ENCODE results near the gene SYT14. TPM values are rescaled to one million over a fixed set of nuclear protein-coding genes. Genes with fewer than 3 reads are reported as not detected.
"Not testable (repeated sequence)": the region's sequence is repeated elsewhere in the genome, so short reads cannot be mapped to it uniquely, and the experiment has no call there.

Gene SYT14
- total RNA-seq, 1 donor from 2014 or later: not detected

DNA sequence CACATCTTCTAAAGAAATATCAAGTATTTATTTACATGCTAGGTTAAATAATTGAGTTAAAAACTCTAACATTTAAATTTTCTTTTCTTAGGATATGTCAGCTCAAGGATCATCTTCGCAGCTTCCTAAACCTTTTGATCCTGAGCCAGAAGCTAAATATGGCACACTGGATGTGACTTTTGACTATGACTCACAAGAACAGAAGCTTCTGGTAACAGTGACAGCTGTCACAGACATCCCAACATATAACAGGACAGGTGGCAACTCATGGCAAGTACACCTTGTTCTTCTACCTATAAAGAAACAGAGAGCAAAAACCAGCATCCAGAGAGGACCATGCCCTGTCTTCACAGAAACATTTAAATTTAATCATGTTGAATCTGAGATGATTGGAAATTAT lies 161.9 kb downstream of the SYT14 start:
- Mint-ChIP-seq H3K27me3 (ENCODE audit: low read depth) (peaks cover 2% of the 10 kb centered on the region), H3K27ac (no peak overlapping the region), H3K4me1 (ENCODE audit: low read depth) (no peaks in the 10 kb centered on the region), H3K4me3 (ENCODE audit: low read depth) (no peak overlapping the region), H3K36me3 (ENCODE audit: low read depth) (no peaks in the 10 kb centered on the region), H3K9me3 (no peaks in the 10 kb centered on the region)
- intact Hi-C loops (cut with micrococcal nuclease): no loop called here
- no peak for DNase-seq (ENCODE audit: low spot score)

DNA sequence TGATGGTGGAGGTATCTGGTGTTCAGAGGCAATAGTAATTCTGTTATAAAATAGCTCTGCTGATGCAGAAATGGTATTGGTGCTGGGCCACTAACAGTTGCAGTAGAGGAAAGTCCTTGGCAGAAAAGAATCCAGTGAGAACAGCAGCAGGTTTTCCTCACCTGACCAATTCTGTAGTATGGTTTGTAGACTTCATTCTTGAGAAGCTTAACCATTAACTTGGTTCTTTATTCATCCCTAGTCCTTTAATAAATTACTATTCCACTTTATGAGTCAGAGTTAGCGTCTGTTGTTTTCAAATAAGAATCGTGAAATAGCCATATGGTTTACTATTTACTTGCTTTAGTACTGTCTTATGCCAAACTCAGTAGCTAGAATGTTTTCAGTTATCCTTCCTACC lies 166.1 kb downstream of the SYT14 start:
- intact Hi-C loops (cut with micrococcal nuclease): no loop called here
- no peaks in the 10 kb centered on the region for H3K36me3 Mint-ChIP-seq (ENCODE audit: low read depth)

DNA sequence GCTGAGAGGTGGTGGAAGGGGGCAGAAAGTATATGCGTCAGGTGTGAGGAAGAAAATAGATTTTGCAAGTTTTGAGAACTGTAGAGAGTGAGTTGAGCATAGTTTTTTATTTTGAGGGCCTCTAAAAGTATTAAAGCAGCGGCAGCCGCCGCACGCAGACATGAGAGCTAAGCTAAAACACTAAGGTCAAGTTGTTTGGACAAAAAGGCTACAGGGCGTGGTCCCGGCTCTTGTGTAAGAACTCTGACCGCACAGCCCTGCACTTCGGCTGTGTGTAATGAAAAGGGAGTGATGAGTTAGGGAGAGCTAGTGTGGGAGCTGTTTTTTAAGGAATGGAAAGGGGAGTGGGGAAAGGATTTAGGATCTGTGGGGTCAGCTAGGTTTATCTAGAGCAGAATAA lies 174.9 kb downstream of the SYT14 start:
- H3K36me3 Mint-ChIP-seq (ENCODE audit: low read depth); DNase-seq (ENCODE audit: low spot score); H3K4me1 Mint-ChIP-seq (ENCODE audit: low read depth); H3K27me3 Mint-ChIP-seq (ENCODE audit: low read depth); H3K27ac Mint-ChIP-seq; H3K4me3 Mint-ChIP-seq (ENCODE audit: low read depth); intact Hi-C loops (cut with micrococcal nuclease); H3K9me3 Mint-ChIP-seq: not testable (repeated sequence)

More for the DNA sequence above, 166.1 kb downstream of the SYT14 start:
- Mint-ChIP-seq H3K4me1 (ENCODE audit: low read depth) (no peaks in the 10 kb centered on the region), H3K27me3 (ENCODE audit: low read depth) (peaks cover 2% of the 10 kb centered on the region), H3K27ac (no peak overlapping the region), H3K9me3 (no peaks in the 10 kb centered on the region), H3K4me3 (ENCODE audit: low read depth) (no peak overlapping the region)
- no peak for DNase-seq (ENCODE audit: low spot score)

DNA sequence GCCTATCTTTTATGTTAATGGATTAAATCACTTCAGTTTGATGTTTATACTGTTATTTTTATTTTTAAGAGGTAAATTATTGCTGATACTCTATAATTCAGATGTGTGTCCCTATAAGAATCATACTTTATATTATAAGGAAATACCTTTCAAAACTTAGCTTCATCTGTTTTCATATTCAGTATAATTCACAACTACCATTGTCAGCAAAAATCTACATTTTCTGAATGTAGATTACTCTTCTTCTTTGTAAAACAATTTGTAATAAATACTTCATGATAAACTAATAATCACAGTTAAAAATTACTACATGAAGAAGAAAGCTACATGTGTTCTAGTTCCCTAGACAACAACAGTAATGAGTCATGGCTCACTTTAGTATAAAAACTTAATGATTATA lies 179.2 kb downstream of the SYT14 start:
- Mint-ChIP-seq H3K9me3 (no peaks in the 10 kb centered on the region), H3K27ac (no peak overlapping the region), H3K36me3 (ENCODE audit: low read depth) (no peaks in the 10 kb centered on the region), H3K4me3 (ENCODE audit: low read depth) (no peak overlapping the region), H3K4me1 (ENCODE audit: low read depth) (no peaks in the 10 kb centered on the region), H3K27me3 (ENCODE audit: low read depth) (no peaks in the 10 kb centered on the region)
- intact Hi-C loops (cut with micrococcal nuclease): no loop called here
- no peak for DNase-seq (ENCODE audit: low spot score)

DNA sequence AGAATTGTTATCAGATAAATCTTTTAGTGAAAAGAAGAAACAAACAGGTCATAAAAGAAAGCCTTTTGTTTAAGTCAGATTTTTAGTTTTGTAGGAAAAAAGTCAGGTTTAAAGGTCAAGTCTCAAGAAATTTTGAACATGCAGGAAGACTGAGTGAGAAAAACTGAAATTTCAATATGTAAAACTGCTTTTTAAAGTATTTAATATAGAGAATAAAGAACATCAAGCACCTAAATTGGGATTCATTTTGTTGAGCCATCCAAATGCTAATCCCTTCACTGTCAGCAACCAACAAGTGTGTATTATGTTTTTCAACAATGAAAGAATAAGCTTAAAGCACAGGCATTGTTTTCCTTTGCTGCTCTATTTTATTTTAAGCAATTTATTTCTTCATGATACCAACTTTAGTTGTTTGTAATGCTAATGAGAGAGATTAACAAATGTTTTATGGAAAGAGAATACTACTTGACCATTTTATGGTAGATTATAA lies 179.7 kb downstream of the SYT14 start:
- no peak for DNase-seq (ENCODE audit: low spot score)
- Mint-ChIP-seq H3K27me3 (ENCODE audit: low read depth) (no peaks in the 10 kb centered on the region), H3K27ac (no peak overlapping the region), H3K4me1 (ENCODE audit: low read depth) (no peaks in the 10 kb centered on the region), H3K4me3 (ENCODE audit: low read depth) (no peak overlapping the region), H3K36me3 (ENCODE audit: low read depth) (no peaks in the 10 kb centered on the region), H3K9me3 (no peaks in the 10 kb centered on the region)
- intact Hi-C loops (cut with micrococcal nuclease): no loop called here

DNA sequence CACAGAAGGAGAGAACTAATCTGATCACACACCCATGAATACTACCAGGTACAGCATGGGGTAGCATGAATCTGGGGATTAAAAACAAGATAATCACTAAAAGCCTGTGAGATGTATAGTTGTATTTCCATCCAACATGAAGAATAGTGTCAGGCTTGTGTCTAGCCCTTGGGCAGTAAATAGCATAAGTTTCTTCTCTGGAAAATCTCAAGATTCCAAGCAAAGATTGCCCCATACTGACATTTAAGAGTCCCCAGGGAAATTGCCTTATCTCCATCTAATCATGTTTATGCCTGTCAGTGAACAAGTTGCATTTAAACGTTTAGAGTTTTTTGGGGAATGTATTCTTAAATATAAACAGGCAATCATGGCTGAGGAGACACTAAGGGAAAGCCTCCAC lies 185.4 kb downstream of the SYT14 start:
- intact Hi-C loops (cut with micrococcal nuclease): no loop called here
- no peaks in the 10 kb centered on the region for H3K4me1 Mint-ChIP-seq (ENCODE audit: low read depth)

DNA sequence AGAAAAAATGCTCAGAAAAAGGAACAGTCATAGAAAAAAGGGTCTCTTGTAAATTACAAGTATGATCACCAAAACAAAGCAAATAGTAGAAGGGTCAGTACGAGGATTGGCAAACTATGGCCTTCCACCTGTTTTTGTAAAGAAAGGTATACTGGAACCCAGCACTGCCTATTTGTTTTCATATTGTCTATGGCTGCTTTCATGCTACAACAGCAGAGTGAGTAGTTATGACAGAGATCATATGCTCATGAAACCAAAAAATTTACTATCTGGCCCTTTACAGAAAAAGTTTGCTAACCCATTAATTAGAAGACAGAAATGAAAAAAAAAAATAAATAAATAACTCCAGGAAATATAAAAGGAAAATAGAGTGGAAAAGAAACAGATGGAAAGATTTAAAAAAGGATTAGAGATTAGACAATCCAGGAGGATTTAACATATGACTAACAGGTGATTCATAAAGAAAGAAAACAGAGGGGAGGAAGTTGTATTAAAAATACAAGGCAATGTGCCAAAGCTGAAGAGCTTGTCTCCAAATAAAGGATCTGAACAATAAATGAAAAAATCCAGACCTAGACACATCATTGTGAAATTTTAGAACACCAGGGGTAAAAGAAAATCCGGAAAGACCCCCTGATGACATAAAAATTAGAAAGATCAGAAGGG lies 186.0 kb downstream of the SYT14 start:
- H3K27ac Mint-ChIP-seq: no peak overlapping the region
- H3K27me3 Mint-ChIP-seq (ENCODE audit: low read depth): no peaks in the 10 kb centered on the region
- no peaks in the 10 kb centered on the region for H3K4me1 Mint-ChIP-seq (ENCODE audit: low read depth)
- H3K9me3 Mint-ChIP-seq: no peaks in the 10 kb centered on the region
- no peaks in the 10 kb centered on the region for H3K36me3 Mint-ChIP-seq (ENCODE audit: low read depth)
- no peak overlapping the region for H3K4me3 Mint-ChIP-seq (ENCODE audit: low read depth)
- intact Hi-C loops (cut with micrococcal nuclease): no loop called here
- no peak for DNase-seq (ENCODE audit: low spot score)

More for the DNA sequence above, 185.4 kb downstream of the SYT14 start:
- Mint-ChIP-seq H3K9me3 (no peaks in the 10 kb centered on the region), H3K4me3 (ENCODE audit: low read depth) (no peak overlapping the region), H3K27ac (no peak overlapping the region), H3K27me3 (ENCODE audit: low read depth) (no peaks in the 10 kb centered on the region), H3K36me3 (ENCODE audit: low read depth) (no peaks in the 10 kb centered on the region)
- no peak for DNase-seq (ENCODE audit: low spot score)

DNA sequence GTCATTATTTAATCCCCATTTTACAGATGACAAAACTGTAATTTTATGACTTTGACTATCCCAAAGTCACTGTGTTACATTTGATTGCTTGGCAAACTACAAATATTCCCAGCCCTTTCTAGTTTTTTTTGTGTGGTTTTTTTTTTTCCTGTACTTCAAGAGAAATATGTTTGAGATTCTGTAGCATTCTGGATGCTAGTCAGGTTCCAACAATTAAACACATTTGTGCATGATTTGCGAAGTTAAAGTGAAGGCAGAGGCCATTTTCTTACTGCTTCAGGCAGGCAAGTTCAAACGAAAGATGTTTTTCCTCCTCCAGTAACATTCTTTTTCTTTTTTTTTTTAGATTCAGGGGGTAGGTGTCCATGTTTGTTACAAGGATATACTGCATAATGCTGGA lies 186.7 kb downstream of the SYT14 start:
- Mint-ChIP-seq H3K4me1 (ENCODE audit: low read depth) (no peaks in the 10 kb centered on the region), H3K27ac (no peak overlapping the region), H3K36me3 (ENCODE audit: low read depth) (no peaks in the 10 kb centered on the region), H3K27me3 (ENCODE audit: low read depth) (no peaks in the 10 kb centered on the region), H3K4me3 (ENCODE audit: low read depth) (no peak overlapping the region), H3K9me3 (no peaks in the 10 kb centered on the region)
- intact Hi-C loops (cut with micrococcal nuclease): no loop called here
- no peak for DNase-seq (ENCODE audit: low spot score)

DNA sequence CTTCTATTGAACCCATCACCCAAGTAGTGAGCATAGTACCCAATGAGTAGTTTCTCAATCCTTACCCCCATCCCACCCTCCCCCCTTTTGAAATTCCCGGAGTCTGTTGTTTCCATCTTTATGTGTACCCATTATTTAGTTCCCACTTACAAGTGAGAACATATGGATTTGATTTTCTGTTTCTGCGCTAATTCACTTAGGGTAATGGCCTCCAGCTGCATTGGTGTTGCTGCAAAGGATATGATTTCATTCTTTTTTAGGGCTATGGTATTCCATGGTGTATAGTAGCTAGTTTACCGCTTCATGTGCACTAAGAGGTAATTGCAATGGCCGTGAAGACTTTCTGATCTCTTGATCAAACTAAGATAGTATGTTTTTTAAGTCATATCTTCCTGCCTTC lies 187.1 kb downstream of the SYT14 start:
- DNase-seq (ENCODE audit: low spot score): no peak
- H3K9me3 Mint-ChIP-seq: no peaks in the 10 kb centered on the region
- no peaks in the 10 kb centered on the region for H3K4me1 Mint-ChIP-seq (ENCODE audit: low read depth)
- no peak overlapping the region for H3K27ac Mint-ChIP-seq
- no peak overlapping the region for H3K4me3 Mint-ChIP-seq (ENCODE audit: low read depth)
- intact Hi-C loops (cut with micrococcal nuclease): no loop called here
- H3K27me3 Mint-ChIP-seq (ENCODE audit: low read depth): no peaks in the 10 kb centered on the region
- no peaks in the 10 kb centered on the region for H3K36me3 Mint-ChIP-seq (ENCODE audit: low read depth)

DNA sequence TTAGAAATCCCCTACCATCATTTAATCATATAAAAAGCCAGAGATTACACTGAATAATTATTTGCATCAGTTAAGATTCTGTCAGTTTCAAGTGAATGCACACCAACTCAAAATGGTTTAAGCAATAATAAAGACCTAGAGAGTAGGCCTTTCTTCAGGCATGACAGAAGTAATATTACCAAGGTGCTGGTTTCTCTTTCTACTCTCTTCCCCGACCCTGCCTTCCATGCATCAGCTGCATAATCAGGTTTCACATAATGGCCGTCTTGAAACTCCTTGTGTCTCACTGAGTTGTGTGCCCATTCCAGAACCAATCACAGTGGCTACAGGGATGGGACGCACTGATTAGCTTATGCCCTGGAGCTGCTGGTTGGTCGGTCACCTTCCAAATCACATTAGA lies 191.1 kb downstream of the SYT14 start:
- H3K4me1 Mint-ChIP-seq (ENCODE audit: low read depth): no peaks in the 10 kb centered on the region
- H3K36me3 Mint-ChIP-seq (ENCODE audit: low read depth): no peaks in the 10 kb centered on the region
- intact Hi-C loops (cut with micrococcal nuclease): no loop called here
- H3K9me3 Mint-ChIP-seq: no peaks in the 10 kb centered on the region
- no peak overlapping the region for H3K27ac Mint-ChIP-seq
- H3K4me3 Mint-ChIP-seq (ENCODE audit: low read depth): no peak overlapping the region
- no peak for DNase-seq (ENCODE audit: low spot score)
- no peaks in the 10 kb centered on the region for H3K27me3 Mint-ChIP-seq (ENCODE audit: low read depth)

DNA sequence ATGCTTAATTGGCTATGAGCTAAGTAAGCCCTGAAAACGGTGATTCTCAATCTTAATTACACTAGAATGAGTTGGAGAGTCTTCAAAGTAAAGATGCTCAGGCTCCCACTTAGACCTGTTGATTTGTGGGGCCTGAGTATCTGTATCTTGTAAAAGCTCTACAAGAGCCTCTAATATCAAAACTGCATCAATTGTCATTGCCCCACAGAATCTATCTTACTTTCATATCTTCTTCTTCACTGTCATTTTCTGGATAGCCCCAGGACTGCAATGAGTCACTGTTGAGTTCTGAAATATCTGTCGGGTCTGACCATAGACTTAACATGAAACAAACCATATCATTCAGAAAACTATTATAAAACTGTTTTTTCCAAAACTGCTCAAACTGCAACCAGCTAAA lies 191.7 kb downstream of the SYT14 start:
- intact Hi-C loops (cut with micrococcal nuclease): no loop called here
- H3K9me3 Mint-ChIP-seq: no peaks in the 10 kb centered on the region
- H3K27me3 Mint-ChIP-seq (ENCODE audit: low read depth): no peaks in the 10 kb centered on the region

DNA sequence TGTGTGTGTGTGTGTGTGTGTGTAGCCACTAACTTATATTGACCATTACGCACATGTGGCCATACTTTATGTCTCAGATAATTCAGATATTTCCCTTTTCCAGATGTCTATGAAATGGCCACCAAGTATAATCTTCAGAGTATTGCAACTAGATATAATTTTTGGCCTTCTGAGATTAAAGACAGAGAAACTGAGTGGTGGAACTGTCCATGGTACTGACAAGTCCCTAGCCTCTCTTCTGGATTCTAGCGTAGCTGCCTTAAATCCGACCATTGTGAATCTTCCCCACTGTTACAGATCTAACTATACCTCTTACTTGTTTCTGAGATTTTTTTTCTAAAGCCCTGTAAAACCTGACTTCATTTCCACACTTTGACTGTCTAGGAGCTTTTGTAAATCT lies 194.6 kb downstream of the SYT14 start:
- Mint-ChIP-seq H3K4me3 (ENCODE audit: low read depth) (no peak overlapping the region), H3K4me1 (ENCODE audit: low read depth) (no peaks in the 10 kb centered on the region), H3K36me3 (ENCODE audit: low read depth) (no peaks in the 10 kb centered on the region), H3K9me3 (no peaks in the 10 kb centered on the region), H3K27ac (no peak overlapping the region), H3K27me3 (ENCODE audit: low read depth) (no peaks in the 10 kb centered on the region)
- no peak for DNase-seq (ENCODE audit: low spot score)
- intact Hi-C loops (cut with micrococcal nuclease): no loop called here

More for the DNA sequence above, 191.7 kb downstream of the SYT14 start:
- no peaks in the 10 kb centered on the region for H3K4me1 Mint-ChIP-seq (ENCODE audit: low read depth)
- H3K27ac Mint-ChIP-seq: no peak overlapping the region
- no peaks in the 10 kb centered on the region for H3K36me3 Mint-ChIP-seq (ENCODE audit: low read depth)
- DNase-seq (ENCODE audit: low spot score): no peak
- no peak overlapping the region for H3K4me3 Mint-ChIP-seq (ENCODE audit: low read depth)

DNA sequence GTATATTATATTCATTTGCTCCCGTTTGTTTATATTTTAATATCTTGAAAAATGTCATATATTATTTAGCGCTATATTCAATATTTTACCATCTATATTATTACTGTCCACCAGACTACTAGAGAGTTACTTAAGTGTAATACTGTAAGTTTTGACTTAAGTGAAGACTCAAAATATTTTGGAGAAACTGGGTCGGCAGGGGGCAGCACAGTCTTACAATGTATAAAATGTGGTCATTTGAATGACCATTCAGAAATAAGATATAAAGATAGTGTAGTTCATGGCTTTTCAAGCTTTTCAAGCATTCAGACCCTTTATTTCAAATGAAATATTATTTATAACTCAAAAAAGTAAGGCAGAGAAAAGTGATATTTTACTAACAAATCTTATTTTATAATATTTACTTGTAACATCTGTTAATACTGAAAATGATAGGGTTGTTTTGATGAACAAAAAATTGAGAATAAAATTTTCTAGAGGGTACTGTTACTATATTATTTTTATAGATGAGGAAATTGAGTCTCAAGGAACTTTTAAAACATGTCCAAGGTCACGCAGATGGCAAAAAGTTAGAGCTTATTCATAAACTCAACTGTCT lies 205.5 kb downstream of the SYT14 start:
- intact Hi-C loops (cut with micrococcal nuclease): loop anchor here (1.0 to 2.0 kb wide), 2 partner anchors 168 to 257 kb away; no protein-coding TSS in a partner anchor
- DNase-seq (ENCODE audit: low spot score): no peak
- no peak overlapping the region for H3K4me3 Mint-ChIP-seq (ENCODE audit: low read depth)
- no peaks in the 10 kb centered on the region for H3K9me3 Mint-ChIP-seq
- no peaks in the 10 kb centered on the region for H3K4me1 Mint-ChIP-seq (ENCODE audit: low read depth)
- no peaks in the 10 kb centered on the region for H3K36me3 Mint-ChIP-seq (ENCODE audit: low read depth)
- H3K27me3 Mint-ChIP-seq (ENCODE audit: low read depth): no peaks in the 10 kb centered on the region
- no peak overlapping the region for H3K27ac Mint-ChIP-seq

Measured in activated T-helper 2 cell treated with anti-CD3 and anti-CD28 coated beads, Interferon-gamma antibody, Interleukin-2, Interleukin-4, amounts not matched to agents 10 μg/mL and 5 μg/mL and 100 μg/mL, durations not matched to agents 14 hours and 24 hours and 36 hours (primary cell).